Activated T-cell treated with anti-CD3 and anti-CD28 coated beads for 48 hours (primary cell): ENCODE data around the gene INO80E.
"Not testable (repeated sequence)": the region's sequence is repeated elsewhere in the genome, so short reads cannot be mapped to it uniquely, and the experiment has no call there.

Experiments
- DNase-seq: peaks from one replicate; pipeline ENCODE4 v3.0.0-alpha.2; 2020; ENCODE audit warnings: low read depth

The INO80E gene

GRCh38 chr16:29995911-29996765 lies at the start of gene INO80E:
Gene INO80E (plus strand): TSS chr16:29996241. CDS start chr16:29996311, 70 bp downstream.
- peak; percentile 99 for DNase-seq

- DNase-seq: no peak
Observed at GRCh38 chr16:29947897-29948296, 48.1 kb upstream of the INO80E start.

- no peak for DNase-seq
Observed at GRCh38 chr16:29950806-29951461, 45.1 kb upstream of the INO80E start.

GRCh38 chr16:29951625-29952365 lies 44.2 kb upstream of the INO80E start:
- DNase-seq: no peak

GRCh38 chr16:29958756-29959155 lies 37.3 kb upstream of the INO80E start:
- no peak for DNase-seq

GRCh38 chr16:29959293-29959692 lies 36.7 kb upstream of the INO80E start:
- DNase-seq: no peak

GRCh38 chr16:29959821-29960220 lies 36.2 kb upstream of the INO80E start:
- DNase-seq: not testable (repeated sequence)

- no peak for DNase-seq
Observed at GRCh38 chr16:29961127-29961478, 34.9 kb upstream of the INO80E start.

GRCh38 chr16:29961479-29962343 lies 34.3 kb upstream of the INO80E start, which contains the start of gene TMEM219:
Gene TMEM219 (plus strand): TSS chr16:29962079. CDS start chr16:29963144, 1,065 bp downstream.
- DNase-seq: peak; percentile 95

GRCh38 chr16:29962344-29962994 lies 33.6 kb upstream of the INO80E start:
- DNase-seq: no peak

GRCh38 chr16:29963021-29963743 lies 32.9 kb upstream of the INO80E start:
- DNase-seq: no peak

GRCh38 chr16:29968205-29968604 lies 27.8 kb upstream of the INO80E start:
- DNase-seq: no peak

- DNase-seq: no peak
Observed at GRCh38 chr16:29971304-29971703, 24.7 kb upstream of the INO80E start.

GRCh38 chr16:29972500-29972899 lies 23.5 kb upstream of the INO80E start:
- no peak for DNase-seq

GRCh38 chr16:29972992-29973383 lies 23.1 kb upstream of the INO80E start:
- no peak for DNase-seq

- peak; percentile 98 for DNase-seq
Observed at GRCh38 chr16:29973384-29974246, 22.4 kb upstream of the INO80E start, which contains the start of gene TAOK2. Gene TAOK2 (plus strand): TSS chr16:29973868. CDS start chr16:29977773, 3,905 bp downstream.

GRCh38 chr16:29974291-29975133 lies 21.5 kb upstream of the INO80E start:
- no peak for DNase-seq

- DNase-seq: no peak
Observed at GRCh38 chr16:29975134-29975538, 20.9 kb upstream of the INO80E start.
